ENCODE results near the gene C1orf232.

Gene C1orf232

GRCh38 chr1:26168410-26169197 is at the start of gene C1orf232:
Gene C1orf232, minus strand, starts transcription at chr1:26168963. Its CDS starts 464 bp downstream, at chr1:26168499.
- DNase-seq = no peak

- DNase-seq = no peak
Measured at GRCh38 chr1:26215246-26215645, 46.5 kb upstream of the C1orf232 start.

- DNase-seq = no peak
Measured at GRCh38 chr1:26213335-26213905, 44.7 kb upstream of the C1orf232 start.

GRCh38 chr1:26212726-26213125 is 44.0 kb upstream of the C1orf232 start:
- DNase-seq = no peak

- no peak for DNase-seq
Measured at GRCh38 chr1:26210147-26210870, 41.5 kb upstream of the C1orf232 start.

GRCh38 chr1:26203642-26204318 is 35.0 kb upstream of the C1orf232 start:
- no peak for DNase-seq

GRCh38 chr1:26200413-26200812 is 31.6 kb upstream of the C1orf232 start:
- no peak for DNase-seq

- no peak for DNase-seq
Measured at GRCh38 chr1:26197813-26198212, 29.1 kb upstream of the C1orf232 start.

GRCh38 chr1:26197301-26197700 is 28.5 kb upstream of the C1orf232 start:
- DNase-seq = no peak

- no peak for DNase-seq
Measured at GRCh38 chr1:26195805-26196204, 27.0 kb upstream of the C1orf232 start.

GRCh38 chr1:26191739-26192138 is 23.0 kb upstream of the C1orf232 start:
- no peak for DNase-seq

- DNase-seq = no peak
Measured at GRCh38 chr1:26190373-26190987, 21.7 kb upstream of the C1orf232 start, which contains the start of gene CATSPER4. Gene CATSPER4, plus strand, starts transcription at chr1:26190602. Its CDS starts 26 bp downstream, at chr1:26190628.

- no peak for DNase-seq
Measured at GRCh38 chr1:26189751-26190275, 21.1 kb upstream of the C1orf232 start.

- no peak for DNase-seq
Measured at GRCh38 chr1:26189331-26189730, 20.6 kb upstream of the C1orf232 start.

GRCh38 chr1:26188477-26188876 is 19.7 kb upstream of the C1orf232 start:
- DNase-seq = no peak

GRCh38 chr1:26187882-26188281 is 19.1 kb upstream of the C1orf232 start:
- DNase-seq = no peak

- no peak for DNase-seq
Measured at GRCh38 chr1:26184883-26185282, 16.1 kb upstream of the C1orf232 start.

GRCh38 chr1:26184086-26184485 is 15.3 kb upstream of the C1orf232 start:
- DNase-seq = no peak

- DNase-seq = no peak
Measured at GRCh38 chr1:26182383-26182696, 13.6 kb upstream of the C1orf232 start.

- no peak for DNase-seq
Measured at GRCh38 chr1:26181586-26182382, 13.0 kb upstream of the C1orf232 start.

- no peak for DNase-seq
Measured at GRCh38 chr1:26180010-26180506, 11.3 kb upstream of the C1orf232 start.

All from activated naive CD4-positive, alpha-beta T cell treated with Interleukin-2 at 50 U/mL for 16 hours (primary cell).